ENCODE data around the gene RNH1. TPM values are rescaled to one million over a fixed set of nuclear protein-coding genes. Genes with fewer than 3 reads are reported as not detected.

RNH1 gene
- total and polyA plus RNA-seq, 2 of the 8 experiments (the other 6 are each of a cell fraction or from before 2014, with no cell fraction given): 48.7 to 49.8 TPM

DNA sequence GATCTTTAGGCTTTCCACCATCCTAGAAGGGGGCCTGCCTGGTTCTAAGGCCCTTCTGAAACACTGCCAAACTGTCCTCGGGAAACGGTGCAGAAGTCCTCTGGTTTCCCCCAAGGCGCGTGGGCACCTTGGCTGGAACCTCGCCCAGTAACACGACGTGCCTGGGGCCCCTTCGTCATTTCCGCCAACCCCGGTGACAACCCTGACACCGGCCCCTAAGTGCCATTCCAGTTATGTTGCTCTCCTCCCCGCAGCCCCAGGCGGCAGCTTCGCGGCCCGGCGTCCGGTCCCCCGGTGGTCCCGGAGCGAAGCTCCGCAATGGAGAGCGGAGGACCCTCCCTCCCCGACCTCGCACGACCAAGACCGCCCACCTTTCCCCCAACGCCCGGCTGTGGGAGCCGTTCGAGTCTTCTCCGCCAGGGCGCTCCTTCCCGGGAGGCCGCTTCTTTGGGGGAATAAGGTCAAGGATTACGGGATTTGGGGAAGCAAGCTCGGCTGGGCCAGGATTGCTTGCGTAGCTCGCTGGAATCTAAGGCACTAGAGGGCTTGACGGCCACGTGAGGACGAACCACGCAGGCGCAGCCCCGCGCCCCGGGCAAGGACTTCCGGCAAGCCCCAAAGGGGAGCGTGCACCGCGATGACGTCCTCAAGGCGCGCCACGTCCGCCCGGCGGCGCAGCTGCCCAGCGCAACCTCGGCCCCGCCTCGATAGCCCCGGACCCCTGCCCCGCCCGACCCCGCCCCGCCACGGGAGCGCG, 626 bp downstream of the RNH1 start (continued):
- peak; percentile 91 for TF ChIP-seq ATF3 (IDR thresholded peaks at IDR 0.05; ENCODE audit: insufficient read depth, low read depth, low read length)
- TF ChIP-seq CREB1 (IDR thresholded peaks at IDR 0.05): peak; percentile 98
- no peak for TF ChIP-seq ZNF274 (IDR thresholded peaks at IDR 0.05; ENCODE audit: borderline replicate concordance, extremely low read depth, low read length)
- peak; percentile 54; the same call in 1 of the 2 replicates for TF ChIP-seq TAF1 (IDR thresholded peaks at IDR 0.05; ENCODE audit: low read depth, low read length)
- TF ChIP-seq SUZ12 (IDR thresholded peaks at IDR 0.05; ENCODE audit: low read length): no peak
- peak; percentile 24 for TF ChIP-seq E2F6 (IDR thresholded peaks at IDR 0.05)
- no peak for TF ChIP-seq EZH2 (IDR thresholded peaks at IDR 0.05; ENCODE audit: low read depth, low read length, severe bottlenecking)
- TF ChIP-seq CEBPB (IDR thresholded peaks at IDR 0.05; ENCODE audit: low read depth, low read length): no peak
- TF ChIP-seq KDM1A (IDR thresholded peaks at IDR 0.05; ENCODE audit: borderline replicate concordance, low read length): no peak
- TF ChIP-seq CBX5 (IDR thresholded peaks at IDR 0.05; ENCODE audit: low read depth, low read length): no peak
- TF ChIP-seq SAP30 (IDR thresholded peaks at IDR 0.05; ENCODE audit: insufficient read depth, insufficient replicate concordance, low read length): peak; percentile 61
- no peak for TF ChIP-seq BCL11A (IDR thresholded peaks at IDR 0.05; ENCODE audit: low read depth in 2 of 2, low read length in 2 of 2)
- peak; percentile 60 for TF ChIP-seq NRF1 (IDR thresholded peaks at IDR 0.05; ENCODE audit: low read depth, low read length)
- TF ChIP-seq, protein P1, sequence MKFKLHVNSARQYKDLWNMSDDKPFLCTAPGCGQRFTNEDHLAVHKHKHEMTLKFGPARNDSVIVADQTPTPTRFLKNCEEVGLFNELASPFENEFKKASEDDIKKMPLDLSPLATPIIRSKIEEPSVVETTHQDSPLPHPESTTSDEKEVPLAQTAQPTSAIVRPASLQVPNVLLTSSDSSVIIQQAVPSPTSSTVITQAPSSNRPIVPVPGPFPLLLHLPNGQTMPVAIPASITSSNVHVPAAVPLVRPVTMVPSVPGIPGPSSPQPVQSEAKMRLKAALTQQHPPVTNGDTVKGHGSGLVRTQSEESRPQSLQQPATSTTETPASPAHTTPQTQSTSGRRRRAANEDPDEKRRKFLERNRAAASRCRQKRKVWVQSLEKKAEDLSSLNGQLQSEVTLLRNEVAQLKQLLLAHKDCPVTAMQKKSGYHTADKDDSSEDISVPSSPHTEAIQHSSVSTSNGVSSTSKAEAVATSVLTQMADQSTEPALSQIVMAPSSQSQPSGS (IDR thresholded peaks at IDR 0.05; ENCODE audit: low read length): no peak
- no peak for TF ChIP-seq JUN (IDR thresholded peaks at IDR 0.05; ENCODE audit: low read depth, low read length)
- peak in 1 of 2 experiments; percentile 83; a peak in 1 of 4 replicates for TF ChIP-seq HDAC2 (IDR thresholded peaks at IDR 0.05; ENCODE audit: borderline replicate concordance in 1 of 2, low read depth in 2 of 2, low read length in 2 of 2)
- no peak; the same call in 1 of the 2 replicates for TF ChIP-seq BACH1 (IDR thresholded peaks at IDR 0.05; ENCODE audit: low read length)
- TF ChIP-seq EP300 (IDR thresholded peaks at IDR 0.05; ENCODE audit: borderline replicate concordance in 1 of 2, low read depth in 2 of 2, low read length in 2 of 2): peak in 1 of 2 experiments; percentile 75; a peak in 1 of 3 replicates

Measured in H1 (cell line).